GM18858 (cell line): ENCODE data around the gene SNX25.

Experiments used
- ATAC-seq: cut with Tn5 transposase; IDR thresholded peaks from one replicate; pipeline ENCODE4 v1.9.1; 2021; ENCODE audit not compliant: unreplicated experiment

SNX25 gene

GRCh38 chr4:185259719-185260118, 50.3 kb downstream of the SNX25 start:
- ATAC-seq = no peak

- no peak for ATAC-seq
Measured at GRCh38 chr4:185261946-185262345, 52.5 kb downstream of the SNX25 start.

- peak; percentile 64 for ATAC-seq
Measured at GRCh38 chr4:185263419-185263818, 54.0 kb downstream of the SNX25 start.

GRCh38 chr4:185265942-185266341, 56.5 kb downstream of the SNX25 start:
- peak; percentile 71 for ATAC-seq

- ATAC-seq = no peak
Measured at GRCh38 chr4:185269286-185269685, 59.9 kb downstream of the SNX25 start.

GRCh38 chr4:185270037-185270436, 60.6 kb downstream of the SNX25 start:
- ATAC-seq = no peak

- no peak for ATAC-seq
Measured at GRCh38 chr4:185270885-185271284, 61.5 kb downstream of the SNX25 start.

GRCh38 chr4:185272245-185272644, 62.8 kb downstream of the SNX25 start:
- no peak for ATAC-seq

- no peak for ATAC-seq
Measured at GRCh38 chr4:185275501-185275900, 66.1 kb downstream of the SNX25 start.

- ATAC-seq = no peak
Measured at GRCh38 chr4:185276036-185276435, 66.6 kb downstream of the SNX25 start.

GRCh38 chr4:185278716-185279115, 69.3 kb downstream of the SNX25 start:
- no peak for ATAC-seq

GRCh38 chr4:185280608-185281007, 71.2 kb downstream of the SNX25 start:
- no peak for ATAC-seq

- ATAC-seq = no peak
Measured at GRCh38 chr4:185282968-185283367, 73.6 kb downstream of the SNX25 start.

GRCh38 chr4:185283723-185284122, 74.3 kb downstream of the SNX25 start:
- no peak for ATAC-seq

- ATAC-seq = no peak
Measured at GRCh38 chr4:185285632-185286393, 76.4 kb downstream of the SNX25 start.

GRCh38 chr4:185286571-185286970, 77.2 kb downstream of the SNX25 start:
- ATAC-seq = no peak

- no peak for ATAC-seq
Measured at GRCh38 chr4:185287031-185287430, 77.6 kb downstream of the SNX25 start.

GRCh38 chr4:185290018-185290607, 80.7 kb downstream of the SNX25 start:
- no peak for ATAC-seq

GRCh38 chr4:185290656-185291055, 81.3 kb downstream of the SNX25 start:
- no peak for ATAC-seq

GRCh38 chr4:185293202-185293601, 83.8 kb downstream of the SNX25 start:
- ATAC-seq = no peak

- ATAC-seq = no peak
Measured at GRCh38 chr4:185296665-185297460, 87.5 kb downstream of the SNX25 start.
